HTR-8/SVneo (cell line): ENCODE data around the gene ACTL8.

ENCODE experiments used
- DNase-seq: peaks from one replicate; pipeline ENCODE4 v3.0.0; 2011; ENCODE audit warnings: low spot score, mixed read lengths; ENCODE audit not compliant: insufficient read length
- FAIRE-seq: peaks from 2 replicates; lab custom pipeline; 2011; peaks lifted over from hg19 to GRCh38; lab: Jason Lieb, UNC

The ACTL8 gene, protein sequence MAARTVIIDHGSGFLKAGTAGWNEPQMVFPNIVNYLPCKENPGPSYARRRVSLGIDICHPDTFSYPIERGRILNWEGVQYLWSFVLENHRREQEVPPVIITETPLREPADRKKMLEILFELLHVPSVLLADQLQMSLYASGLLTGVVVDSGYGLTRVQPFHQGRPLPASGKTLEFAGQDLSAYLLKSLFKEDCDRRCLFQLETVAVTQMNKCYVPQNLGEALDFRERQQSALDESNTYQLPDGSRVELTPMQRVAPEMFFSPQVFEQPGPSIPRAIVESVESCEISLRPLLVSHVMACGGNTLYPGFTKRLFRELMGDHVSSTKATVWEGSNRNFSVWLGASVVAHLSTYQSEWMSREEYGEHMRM

DNA sequence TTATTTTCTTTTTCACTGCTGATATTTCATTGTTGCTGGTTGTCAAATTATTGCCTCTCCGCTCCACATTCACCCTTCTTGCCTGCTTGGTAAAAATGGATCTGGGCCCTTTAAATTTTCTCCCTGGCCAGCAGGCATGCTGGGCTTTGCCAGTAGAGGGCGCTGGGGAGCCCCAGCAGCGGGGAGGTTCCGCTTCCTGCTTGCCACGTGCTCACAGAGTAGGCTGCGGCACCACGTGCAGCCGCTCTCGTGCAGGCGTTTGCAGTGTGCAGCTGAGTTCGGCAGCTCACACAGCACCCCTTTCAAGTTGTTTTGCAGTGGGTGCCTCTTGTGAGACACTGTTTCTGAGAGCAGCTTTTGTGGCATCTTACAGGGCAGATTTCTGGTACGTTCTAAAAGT is at the start of gene ACTL8:
Gene ACTL8 (plus strand): TSS at position 214 of the 400 bp plus-strand sequence. CDS start 67,676 bp downstream, outside the sequence.
- no peak for DNase-seq
- no peak for FAIRE-seq

DNA sequence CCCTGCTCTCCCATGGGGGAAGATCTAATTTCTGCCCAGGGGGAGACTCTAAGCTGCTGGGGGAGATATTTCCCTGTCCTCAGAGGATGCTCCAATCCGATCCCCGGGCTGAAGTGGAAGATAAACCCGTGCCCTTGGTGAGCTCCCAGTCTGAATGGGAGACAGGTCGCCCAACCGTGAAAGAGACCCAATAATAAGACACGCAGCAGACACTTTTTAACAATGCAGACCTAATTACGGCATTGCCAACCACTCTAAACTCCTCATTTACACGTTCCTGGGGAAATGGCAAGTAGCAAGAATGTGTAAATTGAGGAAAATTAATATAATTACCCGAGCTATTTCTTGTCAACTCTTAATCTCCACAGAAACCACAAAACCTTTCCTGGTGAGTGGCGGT is 48.7 kb upstream of the ACTL8 start:
- DNase-seq (no peak), FAIRE-seq (no peak)

DNA sequence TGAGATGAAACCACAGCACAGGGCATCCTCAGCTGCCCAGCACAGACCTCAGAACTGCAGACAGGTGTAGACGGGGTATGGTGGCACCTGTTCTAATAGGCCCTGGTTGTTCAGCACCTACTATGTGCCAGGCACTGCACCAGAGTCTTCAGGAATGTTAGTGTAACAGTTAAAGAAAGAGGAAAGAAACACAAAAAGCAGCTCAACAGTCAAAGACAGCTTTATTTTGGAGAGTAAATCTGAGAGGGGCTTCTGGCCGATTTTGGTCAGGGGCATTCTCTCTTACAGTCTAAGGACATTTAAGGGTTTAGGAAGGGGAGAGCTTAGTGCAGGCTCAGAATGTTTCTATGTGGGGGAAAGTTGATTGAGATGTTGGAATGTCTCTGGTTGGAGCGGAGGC is 45.2 kb upstream of the ACTL8 start:
- no peak for DNase-seq
- FAIRE-seq = no peak

DNA sequence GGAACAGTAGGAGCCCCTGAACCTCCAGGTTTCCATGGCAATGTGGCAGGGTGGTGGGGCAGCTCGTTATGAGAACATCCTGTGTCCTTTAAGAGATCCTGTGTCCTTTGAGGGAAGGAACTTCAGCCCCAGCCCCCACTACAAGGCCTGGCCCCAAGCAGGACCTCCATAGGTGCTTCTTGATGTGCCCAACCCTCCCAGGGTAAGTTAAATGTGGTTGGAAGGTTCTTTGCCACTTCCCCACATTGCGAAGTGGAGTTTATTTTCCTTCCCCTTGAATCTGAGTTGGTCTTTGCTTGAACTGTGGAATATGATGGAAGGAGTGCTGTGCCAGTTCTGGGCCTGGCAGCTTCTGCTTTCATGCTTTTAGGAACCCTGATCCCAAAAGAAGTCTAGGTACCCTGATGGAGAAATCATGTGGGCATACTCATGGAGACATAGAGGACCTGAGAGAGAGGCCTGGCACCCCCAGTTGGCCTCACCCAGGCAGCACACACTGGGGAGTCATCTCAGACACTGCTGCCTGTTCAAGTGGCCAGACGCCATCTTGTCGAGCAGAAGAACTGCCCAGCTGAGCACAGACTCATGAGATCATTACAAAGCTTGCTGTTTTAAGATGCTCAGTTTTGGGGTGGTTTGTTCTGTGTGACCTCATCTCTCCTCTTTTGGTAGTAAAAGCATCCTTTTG is 44.1 kb upstream of the ACTL8 start:
- no peak for DNase-seq
- FAIRE-seq = no peak

DNA sequence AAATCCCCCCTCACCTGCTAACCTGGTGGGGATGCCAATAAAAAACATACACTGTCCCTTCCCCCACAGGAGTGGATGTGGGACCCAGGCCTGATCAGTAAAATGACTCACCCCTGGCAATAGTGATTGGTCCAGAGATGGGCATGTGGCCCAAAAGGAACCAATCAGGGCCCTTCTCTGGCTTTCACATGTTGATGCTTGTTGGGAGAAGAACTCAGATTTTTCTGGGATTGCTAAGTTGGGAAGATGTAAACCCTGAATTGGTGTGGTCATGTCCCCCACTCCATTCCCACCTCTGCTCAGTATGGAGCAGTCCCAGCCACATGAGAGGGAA is 43.6 kb upstream of the ACTL8 start:
- FAIRE-seq (no peak), DNase-seq (no peak)

DNA sequence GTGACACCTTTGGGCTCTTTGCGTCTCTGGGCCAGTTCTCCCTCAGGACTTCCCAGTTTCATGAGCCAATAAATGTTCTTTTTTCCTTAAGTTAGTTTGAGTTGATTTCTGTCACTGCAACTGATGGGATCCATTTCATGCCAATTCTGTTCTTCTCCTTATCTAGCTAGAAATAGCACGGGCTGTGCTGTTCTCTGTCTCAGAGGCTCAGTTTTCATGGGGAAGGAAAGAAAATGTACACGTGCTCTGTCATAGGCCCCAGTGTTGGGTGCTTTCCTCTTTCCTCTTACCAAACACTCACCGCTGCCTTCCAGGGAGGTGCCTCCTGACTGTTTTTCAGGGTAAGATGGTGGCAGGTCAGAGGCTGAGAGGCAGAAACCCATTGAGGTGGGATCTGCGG is 43.2 kb upstream of the ACTL8 start:
- DNase-seq = no peak
- FAIRE-seq = no peak

DNA sequence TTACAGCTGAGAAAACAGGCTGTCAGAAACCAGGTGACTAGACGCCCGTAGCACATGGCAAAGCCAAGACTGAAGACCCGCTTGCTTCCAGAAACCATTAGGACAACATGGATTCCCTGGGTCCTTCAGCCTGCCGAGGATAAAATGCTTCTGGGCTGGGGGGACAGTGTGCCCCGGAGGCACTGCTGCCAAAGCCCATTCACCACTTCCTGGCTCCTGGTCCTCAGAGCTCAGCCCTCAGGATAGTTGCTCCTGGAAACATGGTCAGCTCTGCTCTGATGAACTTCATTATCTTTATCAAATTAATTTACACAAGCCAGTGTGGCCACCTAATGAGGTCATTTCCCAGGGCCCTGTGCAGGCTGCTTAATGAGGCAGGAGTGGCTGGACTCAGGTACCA is 41.1 kb upstream of the ACTL8 start:
- no peak for DNase-seq
- no peak for FAIRE-seq

DNA sequence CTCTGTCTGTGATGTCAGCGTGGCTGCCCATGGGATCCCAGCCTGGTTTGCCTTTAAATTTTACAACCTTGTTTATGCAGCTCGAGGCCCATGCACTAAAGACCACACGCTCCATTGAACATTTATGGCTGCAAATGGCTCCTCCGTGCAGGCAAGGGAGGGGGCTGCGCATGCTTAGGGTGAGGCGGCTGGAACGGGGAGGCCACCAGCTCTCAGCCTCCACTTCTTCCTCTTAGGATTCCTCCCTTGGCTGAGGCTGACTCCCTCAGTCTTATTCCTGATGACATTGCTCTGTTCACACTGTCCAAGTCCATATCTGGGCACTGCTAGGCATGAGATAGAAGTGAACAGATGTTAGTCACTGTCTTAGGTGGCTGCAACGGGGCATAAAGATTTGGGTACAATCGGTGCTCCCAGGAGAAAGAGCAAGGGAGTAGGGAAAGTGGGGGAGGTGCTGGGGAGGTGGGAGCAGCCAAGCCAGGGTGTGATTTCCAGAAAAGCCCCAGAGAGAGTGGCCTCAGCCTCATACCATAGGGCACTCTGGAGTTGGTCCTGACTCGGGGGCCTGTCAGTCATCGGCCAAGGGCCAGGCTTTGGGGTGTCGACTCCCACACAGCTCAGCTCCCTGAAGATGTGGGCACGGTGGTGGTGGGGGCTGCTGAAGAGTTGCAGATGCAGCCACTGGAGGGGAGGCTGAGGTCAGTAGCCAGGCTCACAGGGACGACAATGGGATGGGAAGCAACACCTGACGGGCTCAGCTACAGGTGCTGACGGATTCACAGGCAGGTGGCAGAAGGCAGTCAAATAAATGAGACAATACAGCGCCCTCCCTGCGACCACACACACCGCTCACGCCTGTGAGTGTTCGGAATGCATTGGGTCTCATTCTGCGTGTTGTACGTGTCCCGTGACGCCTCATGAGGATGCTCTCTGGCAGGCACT is 37.3 kb upstream of the ACTL8 start:
- no peak for FAIRE-seq
- no peak for DNase-seq

DNA sequence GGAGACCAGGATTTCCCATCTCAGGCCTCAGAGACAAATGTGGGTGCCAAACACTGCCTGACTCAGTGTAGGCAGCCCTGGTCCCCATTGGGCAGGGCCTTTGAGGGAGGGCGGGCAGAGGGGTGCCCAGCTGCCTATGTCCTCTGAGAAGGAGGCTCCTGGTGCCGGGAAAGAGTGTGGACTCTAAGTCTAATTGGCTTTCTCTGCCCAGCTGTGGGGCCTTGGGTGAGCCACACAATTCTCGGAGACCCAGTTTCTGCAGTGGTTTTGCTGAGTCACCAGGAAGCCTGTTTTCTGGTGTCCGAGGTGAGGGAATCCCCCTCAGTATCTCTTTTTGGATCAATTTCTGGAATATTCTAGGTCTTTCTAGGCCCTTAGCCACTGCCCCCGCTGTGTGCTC is 35.3 kb upstream of the ACTL8 start:
- FAIRE-seq = no peak
- no peak for DNase-seq

DNA sequence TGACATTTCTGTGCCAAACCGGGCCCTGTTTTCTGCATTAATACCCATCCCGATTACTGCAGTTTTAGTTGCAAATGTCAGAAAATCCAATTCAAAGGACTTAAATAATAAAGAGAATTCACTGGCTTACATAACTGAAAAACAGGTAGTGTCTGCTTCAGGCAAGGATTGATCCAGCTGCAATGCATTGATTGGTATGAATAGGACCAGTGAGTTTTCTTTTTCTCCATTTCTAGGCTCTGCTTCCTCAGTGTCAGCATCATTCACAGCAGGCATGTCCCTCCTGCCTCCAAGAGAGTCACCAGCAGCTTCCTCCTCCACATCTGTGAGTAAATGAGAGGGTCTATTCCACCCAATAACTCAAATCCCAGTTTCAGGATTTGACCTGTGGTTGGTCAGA is 33.7 kb upstream of the ACTL8 start:
- DNase-seq = no peak
- no peak for FAIRE-seq

DNA sequence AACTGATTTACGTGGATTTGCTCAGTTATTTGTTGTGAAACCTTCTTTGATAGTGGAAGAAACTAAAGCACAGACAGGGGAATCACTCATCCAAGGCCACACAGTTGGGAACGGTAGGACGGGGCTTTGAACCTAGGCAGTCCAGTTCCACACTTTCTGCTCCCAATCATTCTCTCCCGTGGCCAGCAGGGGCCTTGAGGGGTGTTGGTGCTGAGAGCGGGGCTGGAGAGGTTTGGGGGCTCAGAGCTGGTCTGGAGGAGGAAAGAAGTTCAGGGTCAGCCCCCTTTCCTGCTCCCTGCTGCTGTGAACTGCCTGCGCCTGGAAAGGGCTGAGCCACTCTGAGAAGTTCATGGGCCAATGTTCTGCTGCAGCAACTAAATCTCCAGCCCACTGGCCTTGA is 31.4 kb upstream of the ACTL8 start:
- DNase-seq (no peak), FAIRE-seq (no peak)

DNA sequence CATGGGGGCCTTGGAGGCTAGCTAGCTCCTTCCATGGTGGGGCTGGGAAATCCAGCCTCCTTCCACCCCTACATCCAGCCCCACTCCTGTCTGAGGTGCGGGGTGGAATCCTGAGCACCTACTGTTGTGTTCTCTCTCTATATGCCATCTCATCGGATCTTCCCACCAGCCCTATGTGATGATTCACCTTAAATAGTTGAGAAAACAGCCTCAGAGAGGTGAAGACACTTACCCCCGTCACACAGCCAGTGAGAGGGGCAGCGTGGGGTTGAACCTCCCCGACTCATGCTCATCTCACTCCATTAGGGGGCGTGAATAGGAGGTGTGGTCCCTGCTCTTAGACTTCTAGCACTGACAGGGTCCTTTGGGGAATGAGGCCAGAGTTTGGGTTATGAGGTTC is 31.0 kb upstream of the ACTL8 start:
- no peak for FAIRE-seq
- no peak for DNase-seq

DNA sequence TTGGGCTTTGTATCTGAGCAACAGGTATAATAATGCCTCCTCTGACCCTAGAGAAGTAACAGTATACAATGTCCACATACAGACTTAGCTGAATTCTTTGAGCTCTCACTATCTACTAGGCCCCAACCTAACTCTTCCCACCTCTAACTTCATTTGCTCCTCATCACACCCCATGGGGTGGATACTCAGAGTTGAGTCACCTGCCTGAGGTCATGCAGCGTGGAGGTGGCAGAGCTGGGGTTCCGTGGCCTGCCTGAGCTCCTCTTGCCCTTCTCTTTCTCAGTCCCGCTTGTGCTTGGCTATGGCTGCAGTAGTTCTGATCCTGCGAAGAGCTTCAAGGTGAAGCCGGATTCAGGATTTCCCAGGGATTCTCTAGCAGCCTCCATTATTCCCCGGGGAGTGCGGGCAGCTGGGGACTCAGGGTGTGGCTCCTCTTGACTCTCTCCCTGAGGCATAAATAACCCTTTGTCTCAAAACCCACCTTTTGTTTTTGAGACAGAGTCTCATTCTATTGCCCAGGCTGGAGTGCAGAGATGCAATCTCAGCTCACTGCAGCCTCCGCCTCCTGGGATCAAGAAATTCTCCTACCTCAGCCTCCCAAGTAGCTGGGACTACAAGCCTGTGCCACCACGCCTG is 29.9 kb upstream of the ACTL8 start:
- DNase-seq = no peak
- no peak for FAIRE-seq

DNA sequence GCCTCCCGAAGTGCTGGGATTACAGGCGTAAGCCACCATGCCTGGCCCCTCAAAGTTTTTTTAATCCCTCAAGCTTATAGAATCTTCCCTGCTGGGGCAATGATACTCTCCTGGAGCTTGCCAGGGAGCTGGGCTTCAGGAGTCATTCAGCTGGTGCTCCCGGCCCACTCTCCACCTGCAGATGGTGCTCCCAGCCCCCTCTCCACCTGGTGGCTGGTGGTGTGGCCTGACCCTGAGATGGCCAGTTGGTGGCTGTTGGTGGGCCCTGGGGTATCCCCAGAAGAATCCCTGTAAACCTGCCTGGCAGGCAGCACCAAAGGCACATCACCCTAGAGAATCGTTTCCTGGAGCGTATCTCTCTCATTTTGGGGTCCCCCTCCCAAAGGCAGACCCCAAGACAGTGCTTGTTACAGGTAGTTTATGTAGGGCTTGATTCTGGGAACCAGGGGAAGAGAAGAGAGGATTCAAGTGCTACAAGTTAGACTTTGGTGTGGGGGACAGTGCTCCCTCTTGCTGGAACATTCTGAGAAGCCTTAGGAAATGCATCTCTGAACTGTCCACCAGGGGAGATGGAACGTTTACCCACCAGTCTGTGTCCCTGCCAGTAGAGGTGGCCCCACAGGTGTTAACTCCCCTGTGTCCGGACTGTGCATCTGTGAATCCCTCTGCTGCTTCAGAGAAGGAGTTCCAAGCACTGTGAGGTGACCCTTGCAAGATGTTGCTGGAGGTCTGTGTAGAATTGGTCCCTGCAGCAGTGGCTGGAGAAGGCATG is 29.1 kb upstream of the ACTL8 start:
- FAIRE-seq = no peak

DNA sequence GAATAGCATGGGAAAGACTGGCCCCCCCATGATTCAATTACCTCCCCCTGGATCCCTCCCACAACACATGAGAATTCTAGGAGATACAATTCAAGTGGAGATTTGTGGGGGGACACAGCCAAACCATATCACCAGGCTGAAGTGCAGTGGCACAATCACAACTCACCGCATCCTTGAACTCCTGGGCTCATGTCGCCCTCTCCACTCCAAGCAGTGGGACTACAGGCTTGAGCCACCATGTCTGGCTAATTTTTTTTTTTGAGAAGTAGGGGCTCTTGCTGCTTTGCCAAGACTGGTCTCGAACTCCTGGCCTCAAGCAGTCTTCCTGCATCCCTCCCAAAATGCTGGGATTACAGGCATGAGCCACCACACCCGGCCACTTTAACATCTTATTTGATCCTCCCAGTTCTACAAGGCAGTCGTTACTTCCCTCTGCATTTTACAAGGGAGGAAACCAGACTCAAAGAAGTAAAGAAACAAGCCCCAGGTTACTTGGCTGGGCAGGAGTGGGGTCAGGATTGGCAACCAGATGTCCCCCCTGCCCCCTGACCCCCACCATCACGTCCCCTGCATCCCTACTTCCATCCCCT is 26.9 kb upstream of the ACTL8 start:
- FAIRE-seq (no peak), DNase-seq (no peak)

More for the DNA sequence above, 29.1 kb upstream of the ACTL8 start:
- DNase-seq = no peak

DNA sequence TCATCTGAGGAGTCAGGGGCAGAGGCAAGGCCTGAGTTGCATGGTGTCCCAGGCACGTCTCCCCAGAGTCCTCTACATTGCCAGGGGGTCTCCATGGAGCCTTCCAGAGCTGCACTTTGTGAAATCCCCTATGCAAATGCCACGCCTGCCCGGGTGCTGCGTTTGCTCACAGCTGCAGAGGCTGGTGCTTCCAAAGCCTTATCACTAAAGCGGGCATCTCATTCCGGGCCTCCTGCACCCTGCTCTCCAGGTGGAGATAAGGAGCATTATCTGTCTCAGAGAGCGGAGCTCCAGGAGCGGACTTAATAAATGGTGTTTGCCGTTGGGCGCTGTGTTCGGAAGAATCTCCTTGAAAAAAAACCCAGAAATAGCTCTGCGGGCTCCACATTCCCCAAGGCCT is 25.9 kb upstream of the ACTL8 start:
- FAIRE-seq = no peak
- no peak for DNase-seq

DNA sequence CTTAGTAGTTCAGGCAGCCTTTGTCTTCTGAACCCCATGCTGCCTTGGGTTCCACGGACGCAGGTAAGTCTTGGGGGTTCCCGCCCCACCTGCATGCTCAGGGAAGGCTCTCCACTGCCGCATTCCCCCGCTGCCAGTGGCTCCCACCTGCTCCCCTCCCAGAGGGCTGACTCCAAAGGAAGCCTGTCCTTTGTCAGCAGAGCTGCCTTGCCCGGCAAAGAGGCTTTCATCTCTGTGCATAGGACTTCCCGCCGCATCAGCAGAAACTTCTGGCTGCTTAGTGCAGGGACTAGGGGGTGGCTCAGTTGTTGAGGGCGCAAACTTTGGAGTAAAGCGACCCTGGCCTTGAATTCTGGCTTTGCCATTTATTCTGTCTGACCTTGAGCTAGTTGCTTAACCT is 25.2 kb upstream of the ACTL8 start:
- no peak for DNase-seq
- no peak for FAIRE-seq

DNA sequence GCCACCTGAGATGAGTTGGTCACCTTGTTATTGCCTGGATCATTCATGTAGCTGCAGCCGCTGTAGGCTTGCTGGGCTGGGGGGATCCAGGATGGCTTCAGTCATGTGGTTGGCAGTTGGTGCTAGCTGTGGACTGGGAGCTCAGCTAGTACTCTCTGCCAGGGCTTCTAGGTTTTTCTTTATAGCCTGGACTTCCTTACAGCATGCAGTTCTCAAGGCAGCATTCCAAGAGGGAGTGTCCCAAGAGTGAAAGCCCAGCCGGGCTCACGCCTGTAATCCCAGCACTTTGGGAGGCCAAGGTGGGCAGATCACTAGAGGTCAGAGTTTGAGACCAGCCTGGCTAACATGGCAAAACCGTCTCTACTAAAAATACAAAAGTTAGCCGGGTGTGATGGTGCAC is 23.7 kb upstream of the ACTL8 start:
- DNase-seq (no peak), FAIRE-seq (no peak)

DNA sequence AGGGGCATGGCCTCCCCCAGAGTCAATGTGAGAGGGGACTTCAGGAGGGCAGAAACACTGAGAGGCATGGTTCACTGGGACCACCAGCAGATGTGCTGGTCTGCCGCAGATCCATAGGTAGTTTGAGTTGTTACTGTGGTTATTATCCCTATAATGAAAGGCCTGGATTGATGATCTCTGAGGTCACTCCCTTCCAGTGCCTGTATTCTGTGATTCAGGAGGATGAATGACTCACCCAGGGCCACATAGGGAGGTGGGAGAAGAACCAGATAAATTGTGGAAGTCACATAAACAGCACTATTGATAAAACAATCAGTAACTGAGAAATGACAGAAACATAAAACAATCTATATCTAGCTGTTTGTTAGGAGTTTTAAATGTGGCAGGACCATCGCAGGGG is 22.7 kb upstream of the ACTL8 start:
- no peak for FAIRE-seq
- DNase-seq = no peak
